GM08714 (cell line): Measurements from ENCODE around the gene ELMO2.

Experiments
- H3K4me3 ChIP-seq: fragments of 200-500 bp; sonication (Bioruptor generic); 2 replicates; pipeline ENCODE4 v1.5.1; 2014; ENCODE audit warnings: mild to moderate bottlenecking, low read length, inconsistent platforms
- ZNF274 ChIP-seq: IDR thresholded peaks from 2 replicates; pipeline ENCODE4 v1.6.1; 2012; ENCODE audit warnings: mild to moderate bottlenecking, low read depth, low read length

Gene ELMO2

GRCh38 chr20:46332373-46333160 lies 73.8 kb downstream of the ELMO2 start:
- no peak for TF ChIP-seq ZNF274
- H3K4me3 ChIP-seq: no peak overlapping the region

- H3K4me3 ChIP-seq: no peak overlapping the region
- TF ChIP-seq ZNF274: no peak
These were observed 74.6 kb downstream of the ELMO2 start for GRCh38 chr20:46331611-46332361.

GRCh38 chr20:46330831-46331371 lies 75.5 kb downstream of the ELMO2 start:
- H3K4me3 ChIP-seq: no peak overlapping the region
- TF ChIP-seq ZNF274: no peak

- TF ChIP-seq ZNF274: no peak
- H3K4me3 ChIP-seq: no peak overlapping the region
These were observed 76.2 kb downstream of the ELMO2 start for GRCh38 chr20:46330072-46330763.

GRCh38 chr20:46328200-46328882 lies 78.1 kb downstream of the ELMO2 start:
- TF ChIP-seq ZNF274: no peak
- H3K4me3 ChIP-seq: no peak overlapping the region

GRCh38 chr20:46327557-46327956 lies 78.9 kb downstream of the ELMO2 start:
- TF ChIP-seq ZNF274: no peak
- H3K4me3 ChIP-seq: no peak overlapping the region

GRCh38 chr20:46325789-46326188 lies 80.6 kb downstream of the ELMO2 start:
- no peak overlapping the region for H3K4me3 ChIP-seq
- TF ChIP-seq ZNF274: no peak

- no peak overlapping the region for H3K4me3 ChIP-seq
- TF ChIP-seq ZNF274: no peak
These were observed 81.3 kb downstream of the ELMO2 start for GRCh38 chr20:46324960-46325703.

GRCh38 chr20:46324379-46324778 lies 82.0 kb downstream of the ELMO2 start:
- no peak for TF ChIP-seq ZNF274
- H3K4me3 ChIP-seq: no peak overlapping the region

GRCh38 chr20:46323557-46323956 lies 82.9 kb downstream of the ELMO2 start:
- no peak overlapping the region for H3K4me3 ChIP-seq
- TF ChIP-seq ZNF274: no peak

- H3K4me3 ChIP-seq: no peak overlapping the region
- TF ChIP-seq ZNF274: no peak
These were observed 83.8 kb downstream of the ELMO2 start for GRCh38 chr20:46322641-46323040.

GRCh38 chr20:46317685-46318177 lies 88.7 kb downstream of the ELMO2 start:
- TF ChIP-seq ZNF274: no peak
- no peak overlapping the region for H3K4me3 ChIP-seq
